HepG2 (cell line): ENCODE results near the gene PRKN.

Experiments used
- CEBPB ChIP-seq: IDR thresholded peaks from 2 replicates; pipeline ENCODE4 v1.6.1; 2011; ENCODE audit warnings: low read depth, low read length, improper control_type of control experiment, borderline replicate concordance
- CTCF ChIP-seq: sonication (generic); formaldehyde crosslinking; IDR thresholded peaks from 2 replicates; pipeline ENCODE4 v1.5.0; 2020; ENCODE audit warnings: mild to moderate bottlenecking, missing genetic modification reagents, moderate library complexity
- ELK4 ChIP-seq: sonication (generic); formaldehyde crosslinking; IDR thresholded peaks from 2 replicates; pipeline ENCODE4 v1.9.0; 2021; ENCODE audit warnings: missing genetic modification reagents, borderline replicate concordance
- EP300 ChIP-seq, 3 experiments: sonication (generic) in 1 of 3; formaldehyde crosslinking in 1 of 3; IDR thresholded peaks; 2 replicates each; pipeline versions ENCODE4 v1.5.1 to v1.6.1; 2011 to 2020; ENCODE audit warnings: low read depth in 2 of 3, low read length in 2 of 3, borderline replicate concordance in 1 of 3, improper control_type of control experiment in 1 of 3, mild to moderate bottlenecking in 1 of 3, missing genetic modification reagents in 1 of 3, moderate library complexity in 1 of 3
- GLI4 ChIP-seq: sonication (generic); formaldehyde crosslinking; IDR thresholded peaks from 2 replicates; pipeline ENCODE4 v1.5.1; 2020; ENCODE audit warnings: missing genetic modification reagents, mild to moderate bottlenecking, moderate library complexity, borderline replicate concordance
- JUNB ChIP-seq: sonication (generic); formaldehyde crosslinking; IDR thresholded peaks from 2 replicates; pipeline ENCODE4 v1.8.0; 2022; ENCODE audit warnings: missing genetic modification reagents, mild to moderate bottlenecking, borderline replicate concordance
- NCOR1 ChIP-seq: fragments of 200-600 bp; sonication (generic); IDR thresholded peaks from 2 replicates; pipeline ENCODE4 v1.7.0; 2017; ENCODE audit warnings: antibody characterized with exemption, low read length, borderline replicate concordance
- SMARCC2 ChIP-seq: fragments of 450-650 bp; IDR thresholded peaks from 2 replicates; pipeline ENCODE4 v1.6.1; 2017; ENCODE audit warnings: antibody characterized with exemption, mild to moderate bottlenecking
- ZNF431 ChIP-seq: sonication (generic); formaldehyde crosslinking; IDR thresholded peaks from 2 replicates; pipeline ENCODE4 v1.9.0; 2022; ENCODE audit warnings: missing genetic modification reagents, low read depth, mild to moderate bottlenecking, borderline replicate concordance
- ZNF784 ChIP-seq: sonication (generic); formaldehyde crosslinking; IDR thresholded peaks from 2 replicates; pipeline ENCODE4 v1.5.1; 2020; ENCODE audit warnings: missing genetic modification reagents, mild to moderate bottlenecking, borderline replicate concordance

DNA sequence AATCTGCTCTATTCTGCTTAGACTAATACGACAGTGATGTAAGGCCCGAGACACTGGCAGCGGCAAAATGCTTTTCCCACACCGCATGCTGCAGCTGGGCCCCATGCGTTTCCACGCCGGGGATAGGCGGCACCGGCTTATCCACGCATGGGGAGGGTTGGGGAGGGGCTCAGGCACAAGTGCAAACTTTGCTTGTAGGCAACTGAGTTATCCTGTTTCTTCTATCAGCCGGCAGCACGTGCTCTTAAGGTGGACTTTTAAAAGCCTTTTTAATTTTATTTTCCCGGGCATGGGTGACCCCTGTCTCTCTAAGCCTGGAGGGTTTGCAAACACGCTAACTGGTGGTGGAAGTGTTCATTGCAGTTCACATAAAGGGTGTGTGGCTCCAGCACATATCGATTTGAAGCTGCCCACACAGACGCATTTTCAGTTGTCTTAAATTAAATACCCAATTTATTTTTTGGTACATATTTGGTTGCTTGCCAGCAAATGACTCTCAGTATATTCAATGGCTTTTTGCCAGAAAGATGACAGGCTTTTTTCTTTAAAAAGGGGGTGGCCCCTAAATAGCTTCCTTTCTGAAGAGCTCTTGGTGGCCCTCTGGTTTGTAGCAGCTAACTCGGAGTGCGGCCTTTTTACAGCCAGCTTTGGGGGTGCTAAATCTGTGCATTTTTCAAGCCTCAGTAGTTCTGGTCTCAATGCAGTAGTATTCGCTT is 891.9 kb downstream of the PRKN start:
- TF ChIP-seq JUNB (CRISPR knock-in tag): no peak
- TF ChIP-seq ZNF784 (CRISPR knock-in tag): no peak
- TF ChIP-seq CTCF (CRISPR knock-in tag): no peak
- no peak for TF ChIP-seq EP300 (IDR thresholded peaks at IDR 0.05; ENCODE audit: low read depth in 2 of 2, low read length in 2 of 2)
- no peak for TF ChIP-seq EP300 (CRISPR knock-in tag; IDR thresholded peaks at IDR 0.05; ENCODE audit: borderline replicate concordance)
- TF ChIP-seq GLI4 (CRISPR knock-in tag): no peak
- TF ChIP-seq NCOR1: no peak
- no peak for TF ChIP-seq CEBPB
- no peak for TF ChIP-seq SMARCC2
- no peak for TF ChIP-seq ELK4 (CRISPR knock-in tag)
- no peak for TF ChIP-seq ZNF431 (CRISPR knock-in tag)
